HG02759 (cell line): ENCODE data around the gene HSD17B3.
"Not testable (repeated sequence)": the region's sequence is repeated elsewhere in the genome, so short reads cannot be mapped to it uniquely, and the experiment has no call there.

Experiments
- ATAC-seq: cut with Tn5 transposase; IDR thresholded peaks from one replicate; pipeline ENCODE4 v1.9.1; 2021; ENCODE audit warnings: mild to moderate bottlenecking, moderate library complexity; ENCODE audit not compliant: unreplicated experiment

HSD17B3 gene

GRCh38 chr9:96309850-96310249 lies 7.9 kb upstream of the HSD17B3 start:
- ATAC-seq: no peak

DNA sequence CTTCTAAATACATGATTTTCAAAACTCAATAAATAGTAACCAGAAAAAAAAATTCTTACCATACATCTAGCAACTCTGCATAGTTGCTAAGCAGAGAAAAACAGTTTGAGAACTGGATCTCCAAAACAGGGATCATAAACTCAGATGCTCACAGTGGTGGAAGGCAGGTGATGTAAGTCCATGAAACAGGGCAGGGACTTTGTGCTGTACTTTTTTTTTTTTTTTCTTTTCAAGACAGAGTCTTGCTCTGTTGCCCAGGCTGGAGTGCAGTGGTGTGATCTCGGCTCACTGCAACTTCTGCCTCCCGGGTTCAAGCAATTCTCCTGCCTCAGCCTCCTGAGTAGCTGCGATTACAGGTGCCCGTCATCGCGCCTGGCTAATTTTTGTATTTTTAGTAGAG lies 5.0 kb upstream of the HSD17B3 start:
- not testable (repeated sequence) for ATAC-seq

DNA sequence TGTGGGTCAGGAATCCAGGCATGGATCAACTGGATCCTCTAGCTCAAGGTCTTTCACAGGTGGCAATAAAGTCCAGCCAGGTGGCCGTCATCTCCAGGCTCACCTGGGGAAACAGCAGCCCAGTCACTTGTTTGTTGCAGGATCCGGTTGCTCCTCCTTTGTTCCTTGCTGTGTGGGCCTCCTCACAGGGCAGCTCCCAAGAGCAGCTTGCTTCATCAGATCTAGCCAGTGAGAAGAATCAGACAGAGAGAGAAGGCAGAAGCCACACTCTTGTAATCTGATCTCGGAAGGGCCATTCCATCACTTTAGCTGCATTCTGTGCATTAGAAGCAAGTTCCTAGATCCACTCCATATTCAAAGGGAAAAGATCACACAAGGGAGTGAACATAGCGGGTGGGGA lies 3.2 kb upstream of the HSD17B3 start:
- ATAC-seq: no peak

DNA sequence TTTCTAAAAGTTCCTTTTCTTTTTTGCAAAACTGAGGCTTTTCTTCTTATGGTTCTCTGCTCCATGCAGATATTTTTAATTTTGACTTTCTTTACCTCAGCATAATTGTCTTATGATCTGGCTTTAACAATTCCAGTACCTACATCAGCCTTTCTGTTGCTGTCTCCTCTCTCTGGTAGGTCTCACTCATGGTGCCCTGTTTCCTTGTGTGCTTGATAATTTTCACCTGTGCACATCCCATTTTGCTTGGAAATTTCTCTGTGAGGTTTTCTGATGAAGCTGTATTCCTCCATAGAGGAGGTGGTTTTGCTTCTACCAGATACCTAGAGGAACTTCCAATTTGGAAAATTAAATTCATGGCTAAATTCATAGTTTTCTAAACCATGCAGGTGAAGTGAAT lies 2.3 kb upstream of the HSD17B3 start:
- no peak for ATAC-seq

- no peak for ATAC-seq
Observed at GRCh38 chr9:96299823-96300222, 2.2 kb downstream of the HSD17B3 start.

- ATAC-seq: no peak
Observed at GRCh38 chr9:96294159-96294545, 7.8 kb downstream of the HSD17B3 start.

DNA sequence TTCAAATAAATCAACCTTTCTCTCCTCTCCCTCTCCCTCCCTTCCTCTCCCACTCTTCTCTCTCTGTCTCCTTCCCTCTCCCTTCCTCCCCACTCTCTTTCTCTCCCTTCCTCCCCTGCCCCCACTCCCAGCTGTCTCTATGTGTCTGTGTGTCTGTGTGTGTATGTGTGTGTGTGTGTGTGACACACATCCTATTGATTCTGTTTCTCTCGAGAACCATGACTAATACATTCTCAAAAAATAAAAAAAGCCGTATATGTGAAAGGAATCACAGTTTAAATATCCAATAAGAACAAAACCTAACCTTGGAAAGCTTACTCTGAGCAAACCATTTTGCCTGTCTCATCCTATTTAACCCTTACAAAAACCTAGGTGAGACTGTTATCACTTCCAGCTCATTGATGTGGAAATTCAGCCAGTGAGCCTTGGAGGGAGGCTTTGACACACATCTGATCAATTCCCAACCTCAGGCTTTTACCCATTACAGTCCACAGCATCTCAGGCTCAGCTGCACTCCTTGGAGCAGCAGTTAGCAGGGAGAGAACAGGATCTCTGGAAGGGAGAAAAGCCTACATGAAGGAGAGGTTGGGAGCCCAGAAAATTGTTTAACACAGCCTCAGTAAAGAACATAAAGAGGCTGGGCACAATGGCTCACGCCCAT lies 8.3 kb downstream of the HSD17B3 start:
- ATAC-seq: no peak

DNA sequence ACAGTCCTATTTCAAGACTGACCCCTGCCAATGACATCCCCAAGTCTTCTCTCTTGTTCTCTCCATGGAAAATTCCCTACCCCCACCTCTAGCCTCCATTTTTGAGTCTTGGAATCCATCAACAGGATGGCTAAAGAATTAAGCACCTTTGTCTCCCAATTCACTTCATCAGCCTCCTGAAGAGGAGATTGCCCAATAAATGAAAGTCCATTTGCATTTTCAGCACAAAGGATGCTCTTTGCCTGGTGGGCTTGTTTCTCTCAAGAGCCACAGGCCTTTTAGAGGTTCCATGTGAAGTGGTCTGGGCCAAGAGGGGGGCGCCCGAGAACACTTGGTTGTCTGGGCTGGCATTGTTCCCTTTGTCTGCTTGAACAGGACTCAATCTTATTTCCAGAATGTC lies 12.6 kb downstream of the HSD17B3 start:
- no peak for ATAC-seq

- ATAC-seq: no peak
Observed at GRCh38 chr9:96281641-96282040, 20.3 kb downstream of the HSD17B3 start.

DNA sequence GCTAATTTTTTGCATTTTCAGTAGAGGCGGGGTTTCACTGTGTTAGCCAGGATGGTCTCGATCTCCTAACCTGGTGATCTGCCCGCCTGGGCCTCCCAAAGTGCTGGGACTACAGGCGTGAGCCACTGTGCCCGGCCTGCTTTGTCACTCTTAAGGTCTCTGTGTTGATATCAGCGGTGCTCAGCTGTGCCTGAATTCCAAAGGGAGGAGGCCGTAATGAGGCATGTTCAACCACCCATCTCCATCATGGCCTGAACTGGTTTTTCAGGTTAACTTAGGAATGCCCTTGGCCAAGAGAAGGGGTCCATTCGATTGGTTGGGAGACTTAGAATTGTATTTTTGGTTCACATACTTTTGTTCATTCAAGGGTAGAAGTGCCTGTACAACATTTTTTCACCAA lies 22.0 kb downstream of the HSD17B3 start:
- ATAC-seq: no peak

- ATAC-seq: no peak
Observed at GRCh38 chr9:96274939-96275338, 27.0 kb downstream of the HSD17B3 start.

- ATAC-seq: no peak
Observed at GRCh38 chr9:96270236-96270744, 31.7 kb downstream of the HSD17B3 start.

DNA sequence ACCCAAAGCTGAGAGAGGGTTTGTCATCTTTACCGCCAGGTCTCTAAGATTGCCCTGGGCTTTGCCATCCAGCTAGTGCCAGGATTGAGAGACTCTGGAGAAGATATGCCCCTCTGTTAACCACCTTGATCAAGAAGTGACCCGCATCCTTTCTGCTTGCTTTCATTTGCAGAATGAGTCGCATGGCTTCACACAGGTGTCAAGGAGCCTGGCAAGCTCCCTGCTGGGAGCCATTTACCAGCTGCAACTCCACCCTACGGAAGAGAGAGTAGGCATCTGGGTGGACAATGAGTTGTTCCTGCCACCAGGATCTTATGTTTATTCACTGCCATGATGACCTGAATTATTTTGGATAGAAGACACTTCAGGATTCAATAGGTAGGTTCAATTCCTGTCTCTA lies 43.0 kb downstream of the HSD17B3 start:
- ATAC-seq: no peak

GRCh38 chr9:96256800-96257199 lies 45.2 kb downstream of the HSD17B3 start:
- ATAC-seq: no peak

GRCh38 chr9:96255698-96256097 lies 46.3 kb downstream of the HSD17B3 start:
- no peak for ATAC-seq

GRCh38 chr9:96253059-96253696 lies 48.8 kb downstream of the HSD17B3 start:
- no peak for ATAC-seq

DNA sequence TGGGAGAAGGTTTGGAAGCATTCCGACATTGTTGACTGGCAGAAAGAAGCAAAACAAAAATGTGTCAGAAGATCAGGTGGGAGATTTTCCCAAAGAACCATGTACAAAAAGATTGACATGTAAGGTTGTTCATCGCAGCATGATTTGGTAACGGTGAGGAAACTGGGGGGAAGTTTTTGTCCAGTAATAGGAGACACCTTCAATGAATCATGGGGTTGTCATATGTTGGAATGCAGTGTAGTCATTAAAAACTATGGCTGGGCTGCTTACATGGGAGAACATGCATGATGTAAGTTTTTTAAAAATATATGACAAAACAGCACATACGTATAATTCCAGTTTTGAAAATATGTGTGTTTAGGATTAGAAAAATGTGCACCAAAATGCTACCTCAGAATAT lies 50.5 kb downstream of the HSD17B3 start:
- no peak for ATAC-seq

DNA sequence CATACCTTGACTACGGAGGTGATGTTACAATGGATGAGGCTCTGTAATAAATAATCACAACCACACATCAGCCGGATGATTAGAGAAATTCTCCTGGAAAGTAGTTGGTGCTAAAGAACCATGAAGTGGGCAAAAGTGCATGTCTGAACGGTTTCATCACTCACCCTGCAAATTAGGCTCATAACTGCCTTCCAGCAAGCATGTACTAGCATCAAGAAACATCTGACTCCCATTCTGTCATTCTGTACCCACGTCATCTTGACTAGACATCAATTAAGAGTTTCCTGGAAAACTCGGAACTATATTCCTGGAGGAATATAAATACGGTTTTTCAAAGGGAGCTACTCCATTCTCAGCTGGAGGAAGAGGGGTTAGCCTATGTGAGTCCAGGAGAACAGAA lies 52.2 kb downstream of the HSD17B3 start:
- ATAC-seq: no peak

GRCh38 chr9:96246267-96246671 lies 55.7 kb downstream of the HSD17B3 start:
- no peak for ATAC-seq

DNA sequence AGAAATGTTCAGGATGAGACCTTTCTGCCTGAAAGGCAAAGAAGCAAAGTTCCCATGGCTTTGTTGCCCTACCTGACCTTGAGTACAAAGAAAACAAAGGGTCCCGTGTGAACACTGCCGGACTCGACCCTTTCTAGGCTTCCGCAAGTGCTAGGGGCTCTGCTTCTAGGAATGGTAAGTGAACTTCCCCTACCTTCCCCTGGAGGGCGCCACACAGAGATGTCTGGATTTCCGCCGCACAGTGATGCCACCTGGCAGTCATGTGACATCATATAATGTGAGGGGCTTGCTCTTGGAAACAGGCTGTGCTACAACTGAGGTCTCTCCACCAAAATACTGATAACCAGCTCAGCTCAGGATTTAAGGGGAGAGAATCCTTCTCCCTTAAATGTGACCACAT lies 56.6 kb downstream of the HSD17B3 start:
- no peak for ATAC-seq

DNA sequence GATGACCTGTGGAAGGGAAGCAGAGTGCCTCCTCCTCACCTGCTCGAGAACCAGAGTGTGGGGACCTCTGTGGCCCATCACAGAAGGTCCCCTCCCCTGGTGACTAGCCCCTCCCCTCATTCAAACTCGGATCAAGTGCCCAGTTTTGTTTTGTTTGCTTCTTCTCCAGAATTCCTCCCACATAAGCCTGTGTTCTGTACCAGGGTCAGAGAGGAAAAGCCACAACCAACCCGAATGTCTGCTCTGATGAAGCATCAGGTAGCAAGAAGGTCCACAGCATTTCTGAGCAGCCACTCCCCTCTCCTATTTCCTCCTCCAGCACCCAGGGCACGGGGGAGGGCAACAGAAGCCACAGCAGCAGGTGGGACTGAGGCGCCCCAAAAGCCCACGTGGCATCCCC lies 58.2 kb downstream of the HSD17B3 start:
- no peak for ATAC-seq

GRCh38 chr9:96242811-96243210 lies 59.2 kb downstream of the HSD17B3 start:
- no peak for ATAC-seq

- no peak for ATAC-seq
Observed at GRCh38 chr9:96241391-96241809, 60.6 kb downstream of the HSD17B3 start.
